H1 (cell line): ENCODE measurements around the gene CHD2. TPM values are rescaled to one million over a fixed set of nuclear protein-coding genes. Genes with fewer than 3 reads are reported as not detected.

Experiments
- CTCF ChIA-PET: fragments of 300-600 bp; sonication (Branson Sonifier 250); formaldehyde crosslinking; loops from one replicate; lab custom pipeline; 2021; ENCODE audit not compliant: partially characterized antibody; lab: Charles Lee
- POLR2A ChIA-PET: fragments of 300-600 bp; sonication (Branson Sonifier 250); formaldehyde crosslinking; loops from one replicate; lab custom pipeline; 2021; ENCODE audit warnings: inconsistent platforms; ENCODE audit not compliant: partially characterized antibody; lab: Charles Lee
- DNase-seq, 2 experiments: peaks; one replicate each; pipeline versions ENCODE4 v3.0.0 to v3.0.0-alpha.2; 2010 to 2022; ENCODE audit warnings: low spot score in 2 of 2, low read depth in 1 of 2, mixed read lengths in 1 of 2
- FAIRE-seq: peaks from 2 replicates; lab custom pipeline; 2011; peaks lifted over from hg19 to GRCh38; lab: Jason Lieb, UNC
- H2AFZ ChIP-seq: 2 replicates; pipeline ENCODE4 v1.8.1; 2012; ENCODE audit warnings: low read length, inconsistent platforms
- H2AK5ac ChIP-seq: 2 replicates; pipeline ENCODE4 v1.6.1; 2013; ENCODE audit warnings: low read depth, low read length
- H2BK120ac ChIP-seq: replicated peaks from 2 replicates; pipeline ENCODE3; 2013; ENCODE audit warnings: low read depth, low read length, inconsistent platforms
- H2BK12ac ChIP-seq: 2 replicates; pipeline ENCODE4 v1.6.1; 2013; ENCODE audit warnings: low read depth, low read length
- H2BK15ac ChIP-seq: 2 replicates; pipeline ENCODE4 v1.6.1; 2013; ENCODE audit warnings: low read length
- H2BK20ac ChIP-seq: 2 replicates; pipeline ENCODE4 v1.6.1; 2013; ENCODE audit warnings: low read length
- H2BK5ac ChIP-seq: 2 replicates; pipeline ENCODE4 v1.6.1; 2013; ENCODE audit warnings: low read depth, low read length
- H3K14ac ChIP-seq: 2 replicates; pipeline ENCODE4 v1.6.1; 2013; ENCODE audit warnings: inconsistent platforms; ENCODE audit not compliant: insufficient read length
- H3K18ac ChIP-seq: 2 replicates; pipeline ENCODE4 v1.6.1; 2013; ENCODE audit warnings: low read length; ENCODE audit errors: extremely low read depth
- H3K23ac ChIP-seq: 2 replicates; pipeline ENCODE4 v1.6.1; 2013; ENCODE audit warnings: inconsistent platforms; ENCODE audit not compliant: insufficient read length
- H3K23me2 ChIP-seq: 2 replicates; pipeline ENCODE4 v1.6.1; 2013; ENCODE audit warnings: low read depth, low read length
- H3K27ac ChIP-seq: 2 replicates; pipeline ENCODE4 v1.6.1; 2011; ENCODE audit warnings: low read depth, low read length, inconsistent platforms
- H3K27me3 ChIP-seq, 4 experiments: replicated peaks in 1 of 4; 1 replicate in 1 of 4; 2 replicates in 3 of 4; pipeline versions ENCODE4 v1.6.1 to v1.8.1; 2011 to 2013; ENCODE audit warnings: low read length in 3 of 4, mild to moderate bottlenecking in 3 of 4, inconsistent platforms in 2 of 4, mixed read lengths in 2 of 4, moderate library complexity in 1 of 4; ENCODE audit not compliant: control insufficient read depth in 3 of 4, insufficient read depth in 3 of 4; ENCODE audit errors: extremely low read depth in 1 of 4
- H3K36me3 ChIP-seq, 4 experiments: 2 replicates each; pipeline versions ENCODE4 v1.6.1 to v1.8.1; 2011 to 2013; ENCODE audit warnings: mild to moderate bottlenecking in 4 of 4, low read length in 3 of 4, moderate library complexity in 2 of 4, control low read depth in 1 of 4, inconsistent platforms in 1 of 4; ENCODE audit not compliant: insufficient read depth in 4 of 4, control insufficient read depth in 2 of 4
- H3K4ac ChIP-seq: replicated peaks from 2 replicates; pipeline ENCODE3; 2013; ENCODE audit warnings: low read length, low read depth, mixed read lengths, inconsistent platforms; ENCODE audit not compliant: insufficient read length
- H3K4me1 ChIP-seq, 4 experiments: replicated peaks in 1 of 4; 1 replicate in 1 of 4; 2 replicates in 3 of 4; pipeline versions ENCODE4 v1.6.1 to v1.8.1; 2011 to 2013; ENCODE audit warnings: low read length in 3 of 4, inconsistent platforms in 2 of 4, mixed read lengths in 1 of 4; ENCODE audit not compliant: insufficient read depth in 4 of 4, control insufficient read depth in 3 of 4
- H3K4me2 ChIP-seq, 2 experiments: 2 replicates each; pipeline versions ENCODE4 v1.6.1 to v1.8.1; 2011 to 2013; ENCODE audit warnings: low read depth in 2 of 2, low read length in 2 of 2, control low read depth in 1 of 2, inconsistent platforms in 1 of 2, mild to moderate bottlenecking in 1 of 2; ENCODE audit not compliant: insufficient read depth in 1 of 2
- H3K4me3 ChIP-seq, 4 experiments: fragments of 200-600, 300-600 bp in 1 of 4; sonication (generic), shearing (Covaris generic), sonication (Bioruptor Twin) in 1 of 4; 2 replicates each; pipeline versions ENCODE4 v1.5.1 to v1.8.1; 2011 to 2016; ENCODE audit warnings: low read length in 4 of 4, low read depth in 3 of 4, control low read depth in 2 of 4, inconsistent platforms in 2 of 4, mild to moderate bottlenecking in 2 of 4, mixed read lengths in 1 of 4, moderate library complexity in 1 of 4; ENCODE audit not compliant: insufficient read depth in 2 of 4; ENCODE audit errors: extremely low read depth in 1 of 4
- H3K56ac ChIP-seq: replicated peaks from 2 replicates; pipeline ENCODE3; 2013; ENCODE audit warnings: low read depth, mild to moderate bottlenecking, mixed read lengths, low read length, inconsistent platforms; ENCODE audit not compliant: insufficient read length
- H3K79me1 ChIP-seq: 2 replicates; pipeline ENCODE4 v1.6.1; 2013; ENCODE audit warnings: low read depth, low read length, control low read depth
- H3K79me2 ChIP-seq, 2 experiments: 2 replicates each; pipeline versions ENCODE4 v1.6.1 to v1.8.1; 2012 to 2013; ENCODE audit warnings: low read length in 2 of 2, mild to moderate bottlenecking in 2 of 2, inconsistent platforms in 1 of 2; ENCODE audit not compliant: insufficient read depth in 2 of 2, control insufficient read depth in 1 of 2
- H3K9ac ChIP-seq, 4 experiments: replicated peaks in 1 of 4; 1 replicate in 1 of 4; 2 replicates in 3 of 4; pipeline versions ENCODE4 v1.6.1 to v1.8.1; 2011 to 2013; ENCODE audit warnings: low read depth in 3 of 4, low read length in 3 of 4, control low read depth in 2 of 4, mild to moderate bottlenecking in 2 of 4, moderate library complexity in 2 of 4, inconsistent platforms in 1 of 4; ENCODE audit errors: extremely low read depth in 1 of 4
- H3K9me3 ChIP-seq, 2 experiments: 2 replicates each; pipeline versions ENCODE4 v1.6.1 to v1.8.1; 2012 to 2013; ENCODE audit warnings: mild to moderate bottlenecking in 2 of 2, moderate library complexity in 2 of 2, control low read depth in 1 of 2, inconsistent platforms in 1 of 2, low read depth in 1 of 2, low read length in 1 of 2, mixed read lengths in 1 of 2; ENCODE audit not compliant: insufficient read depth in 2 of 2
- H4K20me1 ChIP-seq, 2 experiments: replicated peaks in 1 of 2; 2 replicates each; pipeline versions ENCODE3 to v1.8.1; 2011 to 2013; ENCODE audit warnings: inconsistent platforms in 2 of 2, low read length in 2 of 2, mild to moderate bottlenecking in 1 of 2; ENCODE audit not compliant: insufficient read depth in 2 of 2, control insufficient read depth in 1 of 2
- H4K5ac ChIP-seq: 2 replicates; pipeline ENCODE4 v1.6.1; 2013; ENCODE audit warnings: low read length, low read depth, mixed read lengths, inconsistent platforms; ENCODE audit not compliant: insufficient read length
- H4K8ac ChIP-seq: 2 replicates; pipeline ENCODE4 v1.8.0; 2013; ENCODE audit warnings: mild to moderate bottlenecking, moderate library complexity, low read length, inconsistent platforms; ENCODE audit not compliant: insufficient read depth; ENCODE audit errors: extremely low read depth
- H4K91ac ChIP-seq: replicated peaks from 2 replicates; pipeline ENCODE3; 2013; ENCODE audit warnings: low read length, mixed read lengths, inconsistent platforms; ENCODE audit not compliant: insufficient read length
- CEBPB ChIP-seq: IDR thresholded peaks from 2 replicates; pipeline ENCODE4 v1.6.1; 2012; ENCODE audit warnings: low read depth, low read length
- CREB1 ChIP-seq: IDR thresholded peaks from 2 replicates; pipeline ENCODE4 v1.6.1; 2012; ENCODE audit warnings: inconsistent platforms
- HDAC6 ChIP-seq: IDR thresholded peaks from one replicate; pipeline ENCODE4 v1.7.1; 2012; ENCODE audit warnings: low read depth, mild to moderate bottlenecking, inconsistent platforms, low read length, moderate library complexity
- POLR2AphosphoS5 ChIP-seq: IDR thresholded peaks from 2 replicates; pipeline ENCODE4 v1.6.1; 2011; ENCODE audit warnings: low read depth, low read length
- RFX5 ChIP-seq: IDR thresholded peaks from 2 replicates; pipeline ENCODE4 v1.6.1; 2011; ENCODE audit warnings: low read depth, low read length, improper control_type of control experiment, borderline replicate concordance
- SIX5 ChIP-seq: IDR thresholded peaks from 2 replicates; pipeline ENCODE4 v1.6.1; 2011; ENCODE audit warnings: mild to moderate bottlenecking, low read depth, low read length
- SP4 ChIP-seq: IDR thresholded peaks from 2 replicates; pipeline ENCODE4 v1.6.1; 2012; ENCODE audit warnings: low read length, inconsistent platforms
- ZNF274 ChIP-seq: IDR thresholded peaks from 2 replicates; pipeline ENCODE4 v1.7.0; 2012; ENCODE audit warnings: low read length, borderline replicate concordance; ENCODE audit errors: extremely low read depth
- WGBS, 2 experiments: shearing (Covaris generic) in 1 of 2; methylation state at CpG; one replicate each; pipeline versions ENCODE4 v1.1.6 to v1.1.7; 2013 to 2015; ENCODE audit warnings: low lambda C conversion rate in 2 of 2, mixed read lengths in 2 of 2, inconsistent platforms in 1 of 2, low coverage in 1 of 2, missing lambda C conversion rate in 1 of 2; ENCODE audit not compliant: insufficient replicate concordance in 2 of 2, insufficient coverage in 1 of 2, insufficient read length in 1 of 2; ENCODE audit errors: extremely low coverage in 1 of 2, missing lambda C conversion rate in 1 of 2; 5-methylcytosine and 5-hydroxymethylcytosine counted together
- polyA plus RNA-seq, 7 experiments: library from polyadenylated mRNA; depleted of rRNA in 3 of 7; stranded (reverse) in 5 of 7; unstranded in 2 of 7; fragments of >200 nt in 5 of 7; fragments of 200-250 nt in 2 of 7; gene quantifications; 1 replicate in 5 of 7; 2 replicates in 1 of 7; 4 replicates in 1 of 7; pipeline versions ENCODE4 v1.2.1 to v1.2.3, GENCODE V29; 2011 to 2013; ENCODE audit warnings: missing spikeins in 2 of 7, mixed read lengths in 2 of 7
- total RNA-seq: library from RNA; stranded (reverse); fragmentation: NEBNext Ultra II Directional; extraction: Animal tissue kit (Norgen Biotek cat#: 25700); gene quantifications from 2 replicates; pipeline ENCODE4 v1.2.1, GENCODE V29; 2021

The CHD2 gene
- total and polyA plus RNA-seq, 2 of the 8 experiments (the other 6 are each of a cell fraction or from before 2014, with no cell fraction given): 28.8 to 70.0 TPM

DNA sequence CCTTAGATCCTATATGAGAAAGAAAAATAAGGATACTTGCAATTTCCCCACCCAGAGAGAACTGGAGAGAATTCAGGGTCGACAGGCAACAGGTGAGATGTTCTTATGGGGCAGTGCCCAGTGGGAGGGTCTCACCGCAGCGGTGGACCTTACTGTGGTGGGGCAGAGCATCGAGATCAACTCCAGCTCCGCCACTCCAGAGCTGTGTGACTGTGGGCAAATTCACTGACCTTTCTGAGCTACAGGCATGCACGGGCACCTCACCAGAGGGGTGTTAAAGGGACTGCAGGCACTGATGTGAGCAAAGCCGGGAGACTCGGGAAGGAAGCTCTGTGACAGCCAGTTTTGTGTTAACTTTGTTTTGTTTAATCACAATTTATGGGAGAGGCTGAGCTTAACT, 158.0 kb downstream of the CHD2 start:
- H2BK12ac ChIP-seq: peak overlapping the region; percentile 12; the same call in 1 of the 2 replicates
- ChIA-PET POLR2A (interaction anchor here (0.8 to 1.5 kb wide), 3 partner anchors 9 to 17 kb away, joined by 3 to 5 read pairs (median 3); no protein-coding TSS in a partner anchor), CTCF (interaction anchor here (0.7 to 15.8 kb wide), 7 partner anchors 12 to 1062 kb away, joined by 3 to 119 read pairs (median 20); no protein-coding TSS in a partner anchor)
- no peak overlapping the region for H2BK5ac ChIP-seq
- H3K4me1 ChIP-seq: peaks cover 17 to 56% (median 30%) of the 10 kb centered on the region in 4 experiments
- no peak overlapping the region for H3K23ac ChIP-seq
- peaks cover 11 to 81% of the 10 kb centered on the region in 2 experiments; a peak in 3 of 4 replicates for H3K79me2 ChIP-seq
- H3K4me2 ChIP-seq: no peak overlapping the region
- H3K23me2 ChIP-seq: no peaks in the 10 kb centered on the region
- H2BK20ac ChIP-seq: no peak overlapping the region
- TF ChIP-seq ZNF274: no peak
- TF ChIP-seq CEBPB: no peak
- no peak for TF ChIP-seq CREB1
- TF ChIP-seq SP4: no peak
- no peak for TF ChIP-seq RFX5
- TF ChIP-seq POLR2AphosphoS5: no peak
- TF ChIP-seq SIX5: no peak
- no peak for TF ChIP-seq HDAC6
- no peak overlapping the region for H2AK5ac ChIP-seq
- H3K27me3 ChIP-seq: no peaks in the 10 kb centered on the region
- H3K4me3 ChIP-seq: no peak overlapping the region
- 0 out of 2 replicates have a peak overlapping the region, but pooled peaks have one; percentile 29 for H2BK15ac ChIP-seq
- 94% methylated on average over 8 of the region's 8 CpGs; no CpG with 5 or more reads in 1 of the 2 experiments for WGBS, 2 experiments
- no peak overlapping the region for H4K5ac ChIP-seq
- peak overlapping the region; percentile 78 for H3K18ac ChIP-seq
- H4K8ac ChIP-seq: no peak overlapping the region
- H2BK120ac ChIP-seq: no peak overlapping the region
- H3K4ac ChIP-seq: no peak overlapping the region
- no peak overlapping the region for H3K27ac ChIP-seq
- H2AFZ ChIP-seq: no peak overlapping the region
- H3K56ac ChIP-seq: no peak overlapping the region
- DNase-seq (no peak), FAIRE-seq (no peak)
- no peak overlapping the region for H3K14ac ChIP-seq
- no peak overlapping the region for H3K9ac ChIP-seq
- H3K9me3 ChIP-seq: no peaks in the 10 kb centered on the region
- peak overlapping the region; percentile 31 for H4K91ac ChIP-seq
- peaks cover 3 to 71% (median 9%) of the 10 kb centered on the region in 4 experiments; a peak in 7 of 8 replicates for H3K36me3 ChIP-seq
- peaks cover 17 to 37% of the 10 kb centered on the region in 2 experiments for H4K20me1 ChIP-seq
- H3K79me1 ChIP-seq: peaks cover 40% of the 10 kb centered on the region
